ENCODE results near the gene RGS6.

DNA sequence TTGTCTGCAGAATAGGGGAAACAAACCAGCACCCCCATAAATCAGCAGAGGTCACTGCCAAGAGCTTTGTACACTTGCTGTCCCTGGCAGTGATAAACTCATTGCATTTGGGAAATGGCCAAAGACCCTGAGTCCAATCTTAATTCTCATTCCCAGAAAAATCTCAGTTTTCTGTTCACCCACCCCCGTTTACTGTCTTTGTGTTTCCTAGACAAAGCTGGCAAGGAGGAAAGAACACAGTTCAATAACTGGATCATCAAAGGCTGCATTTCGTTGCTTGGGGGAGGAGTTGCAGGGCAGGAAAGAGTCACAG, 596.6 kb downstream of the RGS6 start:
- no peak for TF ChIP-seq FOXM1 (IDR thresholded peaks at IDR 0.05; ENCODE audit: borderline replicate concordance)
- no peak for TF ChIP-seq TARDBP (IDR thresholded peaks at IDR 0.05)
- no peak for TF ChIP-seq LEF1 (IDR thresholded peaks at IDR 0.05; ENCODE audit: borderline replicate concordance)
